ENCODE data around the gene DOCK4.
A peak's percentile ranks its signal among the peaks of the same experiment; 100 is the strongest.

DOCK4 gene

GRCh38 chr7:111750878-111751277 is 455.3 kb downstream of the DOCK4 start:
- DNase-seq: no peak

DNA sequence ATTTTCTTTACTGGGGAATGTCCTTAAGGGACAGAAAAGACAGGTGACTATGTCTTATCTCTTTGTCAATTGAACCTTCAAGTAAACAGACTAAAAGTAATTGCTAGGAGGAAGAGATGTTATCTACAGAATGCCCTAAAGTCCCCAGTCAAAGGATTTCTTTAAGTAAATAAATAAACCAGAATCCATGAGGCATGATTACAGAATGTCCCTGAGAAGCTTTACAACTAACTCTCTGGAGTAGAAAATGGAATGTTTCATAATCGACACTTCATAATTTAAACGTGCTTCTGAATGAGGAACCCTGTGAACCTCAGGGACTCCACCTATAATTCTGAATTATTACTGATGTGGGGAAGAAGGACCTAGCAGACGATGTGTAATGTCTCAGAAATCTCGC is 456.0 kb downstream of the DOCK4 start:
- no peak for DNase-seq

- no peak for DNase-seq
Observed at GRCh38 chr7:111749625-111750024, 456.6 kb downstream of the DOCK4 start.

DNA sequence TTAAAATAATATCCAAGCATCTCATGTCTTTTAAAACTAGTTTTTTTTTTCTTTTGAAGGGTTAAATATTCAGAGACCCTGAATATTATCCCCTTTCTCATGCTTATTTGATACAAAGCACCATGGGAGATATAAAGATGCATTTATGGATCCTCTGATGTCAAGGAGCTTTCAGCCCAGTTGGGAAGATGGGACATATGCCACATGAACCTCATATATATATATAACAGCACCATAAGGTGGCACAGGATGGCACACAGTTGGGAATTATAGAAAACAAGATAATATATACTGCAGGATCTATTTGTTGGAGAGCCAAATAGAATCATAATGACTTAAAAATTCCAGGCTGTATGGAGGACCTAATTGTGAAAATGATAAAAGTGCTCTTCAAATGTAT is 458.5 kb downstream of the DOCK4 start:
- DNase-seq: no peak

DNA sequence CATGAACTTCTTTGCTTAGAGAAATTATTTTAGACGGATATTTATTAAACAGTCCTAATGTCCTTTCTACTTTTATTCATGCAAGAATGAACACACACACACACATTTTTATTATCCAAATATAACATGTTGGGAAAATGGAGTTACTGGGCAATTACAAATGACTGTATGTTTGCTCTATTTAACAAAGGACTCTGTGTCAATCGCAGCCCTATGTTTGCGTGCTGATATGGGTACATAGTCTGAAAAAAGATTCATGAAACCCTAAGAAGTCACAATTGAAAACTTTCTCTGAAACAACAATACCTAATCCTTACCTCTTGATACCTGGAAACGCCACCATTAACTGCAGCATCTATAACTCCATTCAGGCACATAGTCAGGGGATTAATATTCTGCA is 459.2 kb downstream of the DOCK4 start:
- no peak for DNase-seq

DNA sequence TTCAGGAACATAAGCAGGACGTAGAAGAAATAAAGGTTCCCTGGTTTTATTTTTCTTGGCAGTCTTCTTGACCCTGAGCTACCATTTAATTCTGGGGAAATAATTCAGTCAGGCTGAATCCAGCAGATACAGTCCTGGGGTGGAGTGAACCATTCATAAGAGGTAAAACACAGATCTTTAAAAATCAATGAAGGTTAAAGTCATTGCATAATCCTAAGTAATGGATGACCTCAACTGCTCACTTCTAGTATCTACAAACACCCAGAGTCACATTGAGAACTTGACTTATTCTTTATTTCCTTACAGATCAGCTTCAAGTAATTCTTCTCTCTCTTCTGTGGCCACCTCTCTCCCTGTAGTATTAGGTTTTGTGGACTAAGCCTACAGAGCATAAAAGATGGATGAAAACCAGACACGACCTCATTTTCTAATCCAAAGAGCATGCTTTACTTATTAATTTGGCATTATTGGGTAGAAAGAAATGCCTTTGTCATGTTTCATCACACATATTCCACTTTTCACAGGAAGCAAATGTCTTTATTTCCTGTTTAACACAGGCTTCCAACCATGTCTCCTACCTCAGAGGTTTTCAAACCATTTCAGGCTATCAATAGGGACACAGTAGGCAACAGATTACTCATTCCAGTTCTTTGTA is 461.6 kb downstream of the DOCK4 start:
- DNase-seq: no peak

GRCh38 chr7:111743244-111743847 is 462.9 kb downstream of the DOCK4 start:
- DNase-seq: no peak

- peak; percentile 76 for DNase-seq
Observed at GRCh38 chr7:111741811-111742240, 464.4 kb downstream of the DOCK4 start.

DNA sequence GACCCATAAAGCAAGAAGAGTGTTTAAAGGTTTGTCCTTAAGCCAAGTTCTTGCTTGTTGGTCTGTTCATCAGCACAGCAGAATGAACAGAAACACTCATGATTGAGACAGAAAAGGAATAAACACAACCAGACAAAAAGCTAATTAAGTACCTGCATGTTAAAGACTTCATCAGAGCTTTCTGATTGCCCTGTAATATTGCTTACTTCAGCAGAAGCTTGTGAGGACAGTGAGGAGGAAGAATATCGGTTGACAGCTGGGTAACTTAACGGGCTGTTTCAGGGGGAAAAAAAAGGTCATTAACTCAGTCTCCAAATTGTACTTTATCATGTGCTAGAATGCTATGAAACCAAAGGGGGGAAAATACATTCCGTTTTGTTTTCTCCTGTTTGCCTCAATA is 465.3 kb downstream of the DOCK4 start:
- no peak for DNase-seq

DNA sequence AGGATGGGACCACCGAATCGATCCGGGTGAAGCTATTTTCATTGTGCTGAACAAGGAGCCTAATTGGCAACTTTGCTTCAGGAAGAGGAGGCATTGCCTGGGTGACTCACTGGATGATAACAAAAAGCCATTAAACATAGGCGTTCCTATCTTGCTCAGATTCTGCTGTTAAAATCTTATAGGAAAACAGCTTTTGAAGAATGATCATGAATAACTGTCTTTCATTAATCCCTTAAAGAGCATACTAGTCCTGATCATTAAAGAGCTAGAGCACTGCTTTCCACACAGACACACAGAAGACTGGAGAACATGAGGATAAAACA is 469.7 kb downstream of the DOCK4 start:
- DNase-seq: no peak

- DNase-seq: peak; percentile 79
Observed at GRCh38 chr7:111735661-111736551, 470.3 kb downstream of the DOCK4 start.

DNA sequence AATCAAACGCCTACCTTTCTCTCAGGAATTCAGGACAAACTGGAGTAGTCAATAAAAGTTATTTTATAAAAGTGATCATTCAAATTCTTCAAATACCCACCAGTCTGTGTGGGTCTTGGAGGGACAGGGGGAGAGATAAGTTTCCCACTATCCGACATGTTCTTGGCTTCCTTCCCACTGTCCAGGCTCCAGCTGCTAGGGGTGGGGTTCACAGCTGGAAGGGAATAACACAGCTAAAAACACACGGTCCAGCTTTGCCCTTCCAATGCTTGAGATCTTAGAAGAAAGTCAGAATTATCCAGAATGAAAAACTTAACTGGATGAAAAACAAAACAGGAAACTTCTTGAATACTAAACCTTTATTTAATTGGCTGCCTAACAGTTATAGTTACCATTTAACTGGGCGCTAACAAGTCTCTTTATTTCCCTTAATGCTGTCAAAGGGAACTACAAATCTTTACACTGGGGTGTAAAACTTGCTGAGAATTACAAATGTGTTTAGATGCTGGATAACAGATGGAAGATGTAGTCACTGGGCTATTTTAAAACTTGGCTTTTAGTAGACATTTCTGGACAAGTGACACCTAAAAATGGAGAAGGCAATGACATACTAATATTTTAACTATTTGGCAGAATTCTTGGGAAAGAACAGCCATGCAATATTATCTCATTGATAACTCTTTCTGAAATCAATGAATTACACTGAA is 471.1 kb downstream of the DOCK4 start:
- no peak for DNase-seq

DNA sequence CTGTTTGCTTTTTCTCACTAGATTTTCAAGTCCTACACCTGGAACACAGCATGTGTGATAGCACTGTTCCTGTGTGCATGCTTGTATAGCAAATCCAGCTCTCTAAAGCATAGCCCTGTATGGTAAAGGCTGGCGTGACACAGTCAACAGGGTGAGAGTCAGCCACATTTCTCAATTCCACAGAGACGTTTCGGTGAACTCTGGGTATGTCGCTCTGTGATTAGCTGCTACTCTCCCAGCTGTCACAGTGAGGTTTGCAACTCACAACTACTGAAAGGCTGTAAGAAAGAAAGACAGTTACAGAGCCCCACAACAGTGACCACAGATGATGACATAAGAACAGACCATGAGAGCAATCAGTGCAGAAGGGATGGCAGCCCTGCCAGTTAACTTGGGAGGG is 473.3 kb downstream of the DOCK4 start:
- DNase-seq: no peak

DNA sequence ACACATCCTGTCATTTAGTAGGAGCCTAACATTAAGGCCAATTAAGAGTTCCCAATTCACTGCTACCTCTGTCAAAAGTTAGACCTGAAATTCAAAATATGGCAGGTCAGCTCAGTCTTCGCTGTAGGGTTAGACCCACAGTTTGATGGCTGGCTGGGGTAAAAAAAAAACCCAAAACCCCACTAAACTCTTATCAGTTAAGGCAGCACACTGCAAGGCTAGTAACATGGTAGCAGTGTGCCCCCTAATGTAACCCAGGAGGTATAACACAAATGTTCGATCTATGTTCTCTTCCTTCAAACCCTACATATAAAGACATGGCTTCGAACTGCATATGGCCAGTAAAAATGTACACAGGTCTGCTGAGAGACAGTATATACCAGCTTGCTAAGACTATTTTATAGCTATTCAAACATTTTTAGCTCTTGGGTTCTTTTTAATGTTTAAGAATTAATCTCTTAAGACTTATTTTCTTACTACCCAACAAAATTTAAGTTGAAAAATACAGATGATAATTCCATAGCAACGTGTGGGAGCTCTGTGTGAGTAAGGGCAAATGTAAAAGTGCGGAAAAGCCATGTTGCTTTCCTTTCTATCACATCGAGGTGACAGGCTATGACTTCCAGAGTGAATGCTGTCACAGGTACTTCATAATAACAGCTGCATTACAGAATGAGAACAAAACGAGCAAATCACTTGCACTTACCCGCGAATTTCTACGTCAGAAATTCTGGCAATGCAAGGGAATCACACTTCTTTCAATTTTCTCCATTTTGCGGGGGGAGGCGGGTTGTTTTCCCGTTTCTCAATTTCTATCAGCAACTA is 475.5 kb downstream of the DOCK4 start:
- DNase-seq: peak; percentile 11

DNA sequence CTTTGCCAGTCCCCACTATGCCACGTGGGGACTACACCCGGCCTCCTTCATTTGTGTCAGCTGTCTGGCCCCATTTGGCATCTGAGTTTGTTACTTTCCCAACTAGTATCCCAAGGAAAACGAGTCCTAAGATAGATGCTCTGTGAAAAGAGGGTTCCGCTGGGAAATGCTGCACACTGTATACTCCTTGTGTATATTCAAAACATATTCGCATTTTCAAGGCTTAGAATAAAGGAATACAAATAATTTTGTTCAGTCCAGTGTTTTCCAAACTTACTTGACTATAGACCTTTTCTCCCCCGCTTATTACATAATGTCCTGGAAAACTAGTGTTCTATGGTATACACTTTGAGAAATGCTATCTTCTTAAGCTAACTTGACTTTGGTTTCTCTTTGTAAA is 476.1 kb downstream of the DOCK4 start:
- no peak for DNase-seq

GRCh38 chr7:111729483-111729882 is 476.7 kb downstream of the DOCK4 start:
- no peak for DNase-seq

DNA sequence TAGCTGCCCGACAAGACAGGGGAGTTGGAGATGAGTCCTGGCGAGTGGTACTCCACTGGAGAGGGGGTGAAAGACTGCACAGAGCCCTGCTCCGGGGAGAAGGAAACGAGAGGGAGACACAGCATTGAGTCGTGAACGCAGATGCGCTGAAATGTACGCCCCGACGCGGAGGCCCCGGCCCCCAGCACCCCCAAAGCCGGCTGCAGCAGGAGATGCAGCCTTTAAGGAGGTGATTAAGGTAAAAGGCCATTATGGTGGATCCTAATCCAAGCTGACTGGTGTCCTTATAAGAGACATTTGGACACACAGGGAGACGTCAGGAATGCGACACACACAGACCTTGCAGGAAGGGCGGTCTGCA is 477.6 kb downstream of the DOCK4 start:
- DNase-seq: no peak

DNA sequence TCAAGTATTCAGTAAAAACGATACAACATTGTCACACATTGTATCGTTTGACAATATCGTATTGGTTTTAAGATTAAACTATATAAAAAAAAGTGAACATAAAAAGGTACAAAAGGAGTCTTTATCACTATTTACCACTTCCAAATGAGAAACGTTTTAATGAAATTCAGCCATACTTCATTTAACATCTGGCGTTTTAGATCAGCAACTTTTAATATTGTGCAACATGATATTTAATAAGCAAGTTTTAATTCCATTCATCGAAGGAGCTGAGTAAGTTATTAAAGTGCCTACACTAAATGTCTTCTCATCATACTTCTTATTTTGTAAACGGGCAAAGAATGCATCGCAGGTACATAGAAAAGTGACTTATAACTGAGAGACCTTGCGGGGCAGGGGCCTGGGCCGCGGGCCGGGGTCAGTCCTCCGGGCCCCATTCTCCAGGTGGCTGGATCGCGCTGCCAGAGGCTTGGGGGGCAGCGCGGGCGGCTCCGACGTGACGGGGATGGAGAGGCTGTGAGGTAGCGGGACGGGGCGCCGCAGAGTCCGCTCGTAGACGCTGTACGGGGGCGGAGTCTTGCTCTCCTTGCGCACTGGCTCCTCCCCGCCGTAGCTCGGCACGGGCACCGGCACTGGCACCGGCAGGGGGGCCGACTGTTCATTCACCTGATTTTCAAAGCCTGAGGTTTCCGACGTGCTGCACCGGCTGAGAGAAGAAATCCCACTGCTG is 478.1 kb downstream of the DOCK4 start:
- no peak for DNase-seq

DNA sequence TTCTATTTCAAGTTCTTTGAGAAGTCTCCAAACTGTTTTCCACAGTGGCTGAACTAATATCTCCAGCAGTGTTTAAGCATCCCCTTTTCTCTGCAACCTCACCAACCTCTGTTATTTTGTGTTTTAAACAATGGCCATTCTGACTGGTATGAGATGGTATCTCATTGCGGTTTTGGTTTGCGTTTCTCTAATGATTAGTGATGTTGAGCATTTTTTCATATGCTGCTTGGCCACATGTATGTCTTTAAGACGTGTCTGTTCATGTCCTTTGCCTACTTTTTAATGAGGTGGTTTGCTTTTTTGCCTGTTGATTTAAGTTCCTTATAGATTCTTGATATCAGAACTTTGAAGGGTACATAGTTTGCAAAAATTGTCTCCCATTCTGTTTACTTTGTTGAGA is 487.3 kb downstream of the DOCK4 start:
- no peak for DNase-seq

DNA sequence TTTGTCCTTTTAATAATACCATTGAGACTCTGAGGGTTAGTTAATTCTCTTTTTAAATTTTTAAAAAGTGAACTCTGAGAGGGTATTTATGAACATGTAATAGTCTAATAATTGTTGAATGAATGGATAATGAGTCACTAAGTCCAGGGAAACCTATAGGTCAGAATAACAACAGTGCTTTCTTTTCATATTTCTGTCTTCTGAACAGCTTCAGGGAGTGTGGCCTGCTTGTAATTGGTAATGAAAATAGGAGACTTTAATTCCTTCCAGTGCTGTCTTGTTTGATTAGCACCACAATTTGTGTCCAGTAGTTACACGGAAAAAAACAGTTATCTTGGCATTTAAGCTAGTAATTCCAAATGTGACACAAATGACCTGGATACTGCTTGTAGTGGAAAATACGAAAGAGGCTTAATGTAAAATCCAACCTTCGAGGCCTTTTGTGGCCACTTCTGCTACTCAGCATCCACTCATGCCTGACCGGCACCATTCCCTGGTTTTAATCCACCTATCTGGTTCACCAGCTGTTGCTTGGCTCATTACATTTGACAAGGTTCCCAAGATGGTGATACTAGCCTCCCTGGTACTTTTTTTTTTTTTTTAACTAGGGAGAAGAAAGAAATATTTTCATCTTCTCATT is 494.7 kb downstream of the DOCK4 start:
- DNase-seq: no peak

GRCh38 chr7:111710839-111711380 is 495.3 kb downstream of the DOCK4 start:
- DNase-seq: no peak

Measured in RPMI8226 (cell line).